Measurements from ENCODE around the gene FNDC3A. TPM values are rescaled to one million over a fixed set of nuclear protein-coding genes. Genes with fewer than 3 reads are reported as not detected.
"Not testable (repeated sequence)": the region's sequence is repeated elsewhere in the genome, so short reads cannot be mapped to it uniquely, and the experiment has no call there.

The FNDC3A gene
- total and polyA plus RNA-seq, 9 of the 15 experiments (the other 6 are each of a cell fraction or from before 2014, with no cell fraction given), result 4.1 to 22.0 (median 13.5) TPM

DNA sequence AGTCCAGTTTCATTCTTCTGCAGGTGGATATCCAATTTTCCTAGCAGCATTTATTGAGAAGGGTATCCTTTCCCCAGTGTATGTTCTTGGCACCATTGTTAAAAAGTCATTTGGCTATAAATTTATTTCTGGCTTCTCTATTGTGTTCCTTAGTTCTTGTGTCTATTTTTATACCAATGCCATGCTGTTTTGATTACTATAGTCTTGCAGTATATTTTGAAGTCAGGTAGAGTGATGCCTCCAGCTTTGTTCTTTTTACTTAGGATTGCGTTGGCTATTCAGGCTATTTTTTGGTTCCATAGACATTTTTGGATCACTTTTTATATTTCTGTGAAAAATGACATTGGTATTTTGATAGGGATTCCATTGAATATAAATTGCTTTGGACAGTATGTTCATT is 172.7 kb downstream of the FNDC3A start:
- ATAC-seq (no peak), DNase-seq (ENCODE audit: extremely low read depth in 1 of 4, low spot score in 3 of 4) (no peak), FAIRE-seq (no peak)
- Histone ChIP-seq H3K9me3 (replicated peaks; ENCODE audit: control insufficient read depth, insufficient read depth, low read depth, low read length) (no peaks in the 10 kb centered on the region), H4K20me1 (replicated peaks; ENCODE audit: control insufficient read depth, insufficient read depth, low read length) (no peaks in the 10 kb centered on the region), H2AFZ (ENCODE audit: low read depth, low read length) (no peak overlapping the region), H3K4me3 (no peak overlapping the region), H3K36me3 (ENCODE audit: control insufficient read depth, insufficient read depth, low read length) (peaks cover 11% of the 10 kb centered on the region; the same call in 1 of the 3 replicates), H3K9me1 (ENCODE audit: control insufficient read depth, insufficient read depth, low read length) (no peaks in the 10 kb centered on the region), H3K27ac (ENCODE audit: extremely low read depth, low read depth, low read length) (no peak overlapping the region), H3K79me2 (ENCODE audit: control insufficient read depth, insufficient read depth, low read length) (no peaks in the 10 kb centered on the region), H3K4me1 (replicated peaks in 1 of 2; ENCODE audit: control insufficient read depth in 2 of 2, insufficient read depth in 2 of 2, low read length in 2 of 2) (no peaks in the 10 kb centered on the region), H3K27me3 (ENCODE audit: control insufficient read depth in 2 of 2, insufficient read depth in 2 of 2, low read length in 2 of 2) (no peaks in the 10 kb centered on the region), H3K9ac (ENCODE audit: insufficient read depth in 1 of 2, low read depth in 2 of 2, low read length in 2 of 2) (no peak overlapping the region), H3K4me2 (ENCODE audit: insufficient read depth, low read length) (no peak overlapping the region)
- BruUV-seq (replicated peaks), result no TSS peak
- intact Hi-C loops (cut with micrococcal nuclease) (no loop called here), in situ Hi-C loops (cut with MboI) (no loop called here)
- TF ChIP-seq HMGN3 (IDR thresholded peaks at IDR 0.05; ENCODE audit: borderline replicate concordance, extremely low read depth, insufficient read length, low read depth, low read length) (no peak), PHF8 (IDR thresholded peaks at IDR 0.05; ENCODE audit: borderline replicate concordance, low read length) (no peak), RBM25 (IDR thresholded peaks at IDR 0.05; ENCODE audit: low read depth, low read length, severe bottlenecking) (peak; percentile 77), ARNT (IDR thresholded peaks at IDR 0.05) (no peak), ZNF3 (CRISPR knock-in tag; IDR thresholded peaks at IDR 0.05) (no peak), RUNX1 (IDR thresholded peaks at IDR 0.05; ENCODE audit: low read depth) (no peak), SRF (CRISPR knock-in tag; IDR thresholded peaks at IDR 0.05) (no peak)
- ChIA-PET CTCF (ENCODE audit: low intra/inter-chr PET ratio) (no interaction called here), POLR2A (no interaction called here)
- 92% methylated on average over 1 of the region's 1 CpG for WGBS (ENCODE audit: insufficient coverage, low coverage, missing lambda C conversion rate)

DNA sequence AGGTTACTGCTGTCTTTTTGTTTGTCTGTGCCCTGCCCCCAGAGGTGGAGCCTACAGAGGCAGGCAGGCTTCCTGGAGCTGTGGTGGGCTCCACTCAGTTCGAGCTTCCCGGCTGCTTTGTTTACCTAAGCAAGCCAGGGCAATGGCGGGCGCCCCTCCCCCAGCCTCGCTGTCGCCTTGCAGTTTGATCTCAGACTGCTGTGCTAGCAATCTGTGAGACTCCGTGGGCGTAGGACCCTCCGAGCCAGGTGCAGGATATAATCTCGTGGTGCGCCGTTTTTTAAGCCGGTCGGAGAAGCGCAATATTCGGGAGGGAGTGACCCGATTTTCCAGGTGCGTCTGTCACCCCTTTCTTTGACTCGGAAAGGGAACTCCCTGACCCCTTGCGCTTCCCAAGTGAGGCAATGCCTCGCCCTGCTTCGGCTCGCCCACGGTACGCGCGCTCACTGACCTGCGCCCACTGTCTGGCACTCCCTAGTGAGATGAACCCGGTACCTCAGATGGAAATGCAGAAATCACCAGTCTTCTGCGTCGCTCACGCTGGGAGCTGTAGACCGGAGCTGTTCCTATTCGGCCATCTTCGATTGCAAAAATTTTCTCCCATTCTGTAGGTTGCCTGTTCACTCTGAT is 182.4 kb downstream of the FNDC3A start:
- intact Hi-C loops (cut with micrococcal nuclease); H3K79me2 ChIP-seq (ENCODE audit: control insufficient read depth, insufficient read depth, low read length); H3K9ac ChIP-seq (ENCODE audit: insufficient read depth in 1 of 2, low read depth in 2 of 2, low read length in 2 of 2); H3K9me1 ChIP-seq (ENCODE audit: control insufficient read depth, insufficient read depth, low read length); H2AFZ ChIP-seq (ENCODE audit: low read depth, low read length); BruUV-seq (replicated peaks); H3K4me2 ChIP-seq (ENCODE audit: insufficient read depth, low read length); ATAC-seq; POLR2A ChIA-PET; H3K4me1 ChIP-seq (replicated peaks in 1 of 2; ENCODE audit: control insufficient read depth in 2 of 2, insufficient read depth in 2 of 2, low read length in 2 of 2); FAIRE-seq; H3K9me3 ChIP-seq (replicated peaks; ENCODE audit: control insufficient read depth, insufficient read depth, low read depth, low read length); in situ Hi-C loops (cut with MboI); H3K27me3 ChIP-seq (ENCODE audit: control insufficient read depth in 2 of 2, insufficient read depth in 2 of 2, low read length in 2 of 2); H3K36me3 ChIP-seq (ENCODE audit: control insufficient read depth, insufficient read depth, low read length); H3K27ac ChIP-seq (ENCODE audit: extremely low read depth, low read depth, low read length); CTCF ChIA-PET (ENCODE audit: low intra/inter-chr PET ratio); H4K20me1 ChIP-seq (replicated peaks; ENCODE audit: control insufficient read depth, insufficient read depth, low read length); H3K4me3 ChIP-seq; DNase-seq (ENCODE audit: extremely low read depth in 1 of 4, low spot score in 3 of 4): not testable (repeated sequence)
- 100% methylated on average over 5 of the region's 35 CpGs for WGBS (ENCODE audit: insufficient coverage, low coverage, missing lambda C conversion rate)

DNA sequence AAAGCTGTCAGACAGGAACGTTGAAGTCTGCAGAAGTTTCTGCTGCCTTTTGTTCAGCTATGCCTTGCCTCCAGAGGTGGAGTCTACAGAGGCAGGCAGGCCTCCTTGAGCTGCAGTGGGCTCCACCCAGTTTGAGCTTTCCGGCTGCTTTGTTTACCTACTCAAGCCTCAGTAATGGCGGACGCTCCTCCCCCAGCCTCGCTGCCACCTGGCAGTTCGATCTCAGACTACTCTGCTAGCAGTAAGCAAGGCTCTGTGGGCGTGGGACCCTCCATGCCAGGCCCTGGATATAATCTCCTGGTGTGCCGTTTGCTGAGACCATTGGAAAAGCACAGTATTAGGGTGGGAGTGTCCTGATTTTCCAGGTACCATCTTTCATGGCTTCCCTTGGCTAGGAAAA is 187.4 kb downstream of the FNDC3A start:
- H3K9ac ChIP-seq (ENCODE audit: insufficient read depth in 1 of 2, low read depth in 2 of 2, low read length in 2 of 2); BruUV-seq (replicated peaks); DNase-seq (ENCODE audit: extremely low read depth in 1 of 4, low spot score in 3 of 4); H3K9me1 ChIP-seq (ENCODE audit: control insufficient read depth, insufficient read depth, low read length); H3K9me3 ChIP-seq (replicated peaks; ENCODE audit: control insufficient read depth, insufficient read depth, low read depth, low read length); H2AFZ ChIP-seq (ENCODE audit: low read depth, low read length); H3K79me2 ChIP-seq (ENCODE audit: control insufficient read depth, insufficient read depth, low read length); intact Hi-C loops (cut with micrococcal nuclease); FAIRE-seq; H4K20me1 ChIP-seq (replicated peaks; ENCODE audit: control insufficient read depth, insufficient read depth, low read length); in situ Hi-C loops (cut with MboI); H3K4me2 ChIP-seq (ENCODE audit: insufficient read depth, low read length); CTCF ChIA-PET (ENCODE audit: low intra/inter-chr PET ratio); H3K4me1 ChIP-seq (replicated peaks in 1 of 2; ENCODE audit: control insufficient read depth in 2 of 2, insufficient read depth in 2 of 2, low read length in 2 of 2); H3K36me3 ChIP-seq (ENCODE audit: control insufficient read depth, insufficient read depth, low read length); H3K4me3 ChIP-seq; ATAC-seq; H3K27ac ChIP-seq (ENCODE audit: extremely low read depth, low read depth, low read length); H3K27me3 ChIP-seq (ENCODE audit: control insufficient read depth in 2 of 2, insufficient read depth in 2 of 2, low read length in 2 of 2): not testable (repeated sequence)
- WGBS (ENCODE audit: insufficient coverage, low coverage, missing lambda C conversion rate), result 84% methylated on average over 6 of the region's 8 CpGs
- POLR2A ChIA-PET, result interaction anchor here (1.1 kb wide), 1 partner anchor 47 kb away, joined by 4 read pairs; no protein-coding TSS in a partner anchor
